Lower lobe of right lung (tissue), 2 donors: ENCODE results near the gene PCBP3. TPM values are rescaled to one million over a fixed set of nuclear protein-coding genes. Genes with fewer than 3 reads are reported as not detected.
"Not testable (repeated sequence)": the region's sequence is repeated elsewhere in the genome, so short reads cannot be mapped to it uniquely, and the experiment has no call there.

Experiments used
- ATAC-seq, 2 donors: fragments of 200-7000 bp; cut with Tn5 transposase; one replicate each; pipeline ENCODE4 v1.9.1; 2020 to 2022; ENCODE audit warnings: mild to moderate bottlenecking in 2 of 2, moderate library complexity in 2 of 2
- DNase-seq: peaks from one replicate; pipeline ENCODE4 v3.0.0-alpha.2; 2020
- H3K27ac ChIP-seq: fragments of 200-600 bp; one replicate; pipeline ENCODE4 v1.8.0; 2022
- H3K27me3 ChIP-seq: fragments of 200-600 bp; one replicate; pipeline ENCODE4 v1.8.0; 2022; ENCODE audit warnings: low read depth
- H3K36me3 ChIP-seq: fragments of 200-600 bp; one replicate; pipeline ENCODE4 v1.8.0; 2022; ENCODE audit warnings: mild to moderate bottlenecking
- H3K4me1 ChIP-seq: fragments of 200-600 bp; one replicate; pipeline ENCODE4 v1.8.0; 2022
- H3K4me3 ChIP-seq: fragments of 200-600 bp; one replicate; pipeline ENCODE4 v1.8.0; 2022; ENCODE audit warnings: mild to moderate bottlenecking
- H3K9me3 ChIP-seq: fragments of 200-600 bp; one replicate; pipeline ENCODE4 v1.8.0; 2022
- intact Hi-C: fragments of 100-400 bp; cut with DNase I; formaldehyde crosslinking; loops from one replicate; pipeline ENCODE4 v1.11.0; 2022
- total RNA-seq: library from RNA; stranded (reverse); fragmentation: NEBNext Ultra II Directional; extraction: Animal tissue kit (Norgen Biotek cat#: 25700); gene quantifications from one replicate; pipeline ENCODE4 v1.2.1, GENCODE V29; 2021
- TF ChIP-seq, protein P1 (sequence below): fragments of 200-600 bp; IDR thresholded peaks from one replicate; pipeline ENCODE4 v1.8.0; 2022; ENCODE audit warnings: antibody characterized with exemption, mild to moderate bottlenecking
- donor health status: DM: no; HTN: yes; CAD: no; lungs with severe emphysema.

Gene PCBP3
- total RNA-seq, 1 donor from 2014 or later: 4.5 TPM

- ATAC-seq: no peak
- intact Hi-C loops: no loop called here
- no peaks in the 10 kb centered on the region for H3K36me3 ChIP-seq
- no peak for DNase-seq
- H3K4me3 ChIP-seq: no peak overlapping the region
- H3K27me3 ChIP-seq: no peaks in the 10 kb centered on the region
- no peak overlapping the region for H3K27ac ChIP-seq
- H3K9me3 ChIP-seq: no peaks in the 10 kb centered on the region
- no peaks in the 10 kb centered on the region for H3K4me1 ChIP-seq
- TF ChIP-seq, protein P1, sequence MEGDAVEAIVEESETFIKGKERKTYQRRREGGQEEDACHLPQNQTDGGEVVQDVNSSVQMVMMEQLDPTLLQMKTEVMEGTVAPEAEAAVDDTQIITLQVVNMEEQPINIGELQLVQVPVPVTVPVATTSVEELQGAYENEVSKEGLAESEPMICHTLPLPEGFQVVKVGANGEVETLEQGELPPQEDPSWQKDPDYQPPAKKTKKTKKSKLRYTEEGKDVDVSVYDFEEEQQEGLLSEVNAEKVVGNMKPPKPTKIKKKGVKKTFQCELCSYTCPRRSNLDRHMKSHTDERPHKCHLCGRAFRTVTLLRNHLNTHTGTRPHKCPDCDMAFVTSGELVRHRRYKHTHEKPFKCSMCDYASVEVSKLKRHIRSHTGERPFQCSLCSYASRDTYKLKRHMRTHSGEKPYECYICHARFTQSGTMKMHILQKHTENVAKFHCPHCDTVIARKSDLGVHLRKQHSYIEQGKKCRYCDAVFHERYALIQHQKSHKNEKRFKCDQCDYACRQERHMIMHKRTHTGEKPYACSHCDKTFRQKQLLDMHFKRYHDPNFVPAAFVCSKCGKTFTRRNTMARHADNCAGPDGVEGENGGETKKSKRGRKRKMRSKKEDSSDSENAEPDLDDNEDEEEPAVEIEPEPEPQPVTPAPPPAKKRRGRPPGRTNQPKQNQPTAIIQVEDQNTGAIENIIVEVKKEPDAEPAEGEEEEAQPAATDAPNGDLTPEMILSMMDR: no peak
These were observed 21.0 kb upstream of the PCBP3 start for GRCh38 chr21:45622416-45623097.

- TF ChIP-seq, protein P1: no peak
- no peak overlapping the region for H3K27ac ChIP-seq
- no peaks in the 10 kb centered on the region for H3K4me1 ChIP-seq
- no peaks in the 10 kb centered on the region for H3K36me3 ChIP-seq
- ATAC-seq (no peak), DNase-seq (no peak)
- intact Hi-C loops: no loop called here
- H3K4me3 ChIP-seq: no peak overlapping the region
- no peaks in the 10 kb centered on the region for H3K9me3 ChIP-seq
- no peaks in the 10 kb centered on the region for H3K27me3 ChIP-seq
These were observed 20.1 kb upstream of the PCBP3 start for GRCh38 chr21:45623436-45623835.

DNA sequence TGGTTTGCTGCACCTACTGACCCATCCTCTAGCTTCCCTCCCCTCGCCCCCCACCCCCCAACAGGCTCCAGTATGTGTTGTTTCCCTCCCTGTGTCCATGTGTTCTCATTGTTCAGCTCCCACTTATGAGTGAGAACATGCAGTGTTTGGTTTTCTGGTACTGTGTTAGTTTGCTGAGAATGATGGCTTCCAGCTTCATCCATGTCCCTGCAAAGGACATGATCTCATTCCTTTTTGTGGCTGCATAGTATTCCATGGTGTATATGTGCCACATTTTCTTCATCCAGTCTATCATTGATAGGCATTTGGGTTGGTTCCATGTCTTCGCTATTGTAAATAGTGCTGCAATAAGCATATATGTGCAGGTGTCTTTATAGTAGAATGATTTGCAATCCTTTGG is 17.4 kb upstream of the PCBP3 start:
- H3K4me1 ChIP-seq, H3K36me3 ChIP-seq, H3K4me3 ChIP-seq, ATAC-seq, H3K9me3 ChIP-seq, H3K27me3 ChIP-seq, H3K27ac ChIP-seq, intact Hi-C loops, DNase-seq: not testable (repeated sequence)

DNA sequence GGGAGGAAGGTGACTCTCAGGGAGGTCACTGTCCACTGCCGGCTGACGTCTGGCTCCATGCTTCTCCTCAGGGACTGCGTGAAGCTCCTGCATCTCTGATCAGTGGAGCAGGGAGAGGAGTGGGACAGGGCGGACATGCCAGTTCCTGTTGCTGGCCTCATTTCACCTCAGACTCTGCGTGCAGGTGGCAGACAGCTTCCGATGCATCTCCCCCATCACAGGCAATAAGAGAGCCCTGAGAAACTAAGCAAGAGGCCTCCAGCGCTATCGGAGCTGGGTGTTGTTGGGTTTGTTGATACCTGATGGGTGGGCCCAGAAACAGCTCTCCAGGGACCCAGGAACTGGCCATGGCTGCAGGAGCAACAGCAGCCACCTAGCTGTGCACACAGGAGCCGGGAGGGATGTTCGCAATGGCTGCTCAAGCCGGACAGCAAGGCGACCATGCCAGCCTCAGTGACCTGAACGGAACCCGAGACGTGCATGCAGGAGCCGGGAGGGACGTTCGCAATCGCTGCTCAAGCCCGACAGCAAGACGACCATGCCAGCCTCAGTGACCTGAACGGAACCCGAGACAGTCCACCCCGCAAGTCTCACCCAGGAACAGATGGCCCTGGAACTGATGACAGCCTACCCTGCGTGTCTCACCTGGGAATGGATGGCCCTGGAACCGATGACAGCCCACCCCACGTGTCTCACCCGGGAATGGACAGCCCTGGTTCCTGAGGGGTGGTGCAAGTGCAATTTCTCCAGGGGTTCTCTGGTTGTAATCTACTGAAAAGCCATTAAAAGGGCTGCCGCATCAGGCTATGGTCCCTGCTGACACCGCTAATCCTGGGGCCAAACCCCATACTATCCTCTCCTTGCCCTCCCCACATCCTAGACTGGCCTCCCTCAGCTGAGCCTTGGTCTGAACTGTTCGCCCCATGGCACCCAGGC is 14.2 kb upstream of the PCBP3 start:
- ATAC-seq (peak in 1 of 2 donors; percentile 23), DNase-seq (no peak)
- H3K36me3 ChIP-seq: no peaks in the 10 kb centered on the region
- H3K27ac ChIP-seq: no peak overlapping the region
- H3K9me3 ChIP-seq: no peaks in the 10 kb centered on the region
- H3K4me1 ChIP-seq: no peaks in the 10 kb centered on the region
- intact Hi-C loops: no loop called here
- peaks cover 4% of the 10 kb centered on the region for H3K27me3 ChIP-seq
- H3K4me3 ChIP-seq: no peak overlapping the region
- TF ChIP-seq, protein P1: no peak

DNA sequence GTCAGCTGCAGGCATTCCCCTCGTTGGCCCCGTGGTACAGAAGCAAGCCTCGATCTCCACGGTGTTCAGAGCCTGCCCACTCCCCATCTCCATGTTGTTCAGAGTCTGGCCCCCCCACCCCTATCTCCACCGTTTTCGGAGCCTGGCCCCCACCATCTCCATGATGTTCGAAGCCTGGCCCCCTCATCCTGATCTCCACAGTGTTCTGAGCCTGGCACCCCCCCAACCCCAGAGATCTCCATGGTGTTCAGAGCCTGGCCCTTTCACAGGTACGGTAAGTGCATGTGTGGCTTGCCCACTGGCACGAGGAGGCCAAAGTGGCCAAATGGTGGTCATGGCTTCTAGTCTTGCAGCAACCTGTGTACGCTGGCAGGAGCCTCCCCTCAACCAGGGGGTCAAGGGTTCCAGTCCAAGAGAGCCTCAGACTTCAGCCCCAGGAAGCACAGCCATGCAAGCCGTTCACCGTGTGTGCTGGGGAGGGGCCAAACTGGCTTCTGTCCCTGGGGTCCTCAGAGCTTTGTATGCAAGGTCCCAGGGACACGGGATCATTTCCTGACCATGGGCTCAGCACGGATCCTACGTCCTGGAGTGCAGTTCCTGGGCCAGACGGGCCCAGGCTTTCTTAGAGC is 13.3 kb upstream of the PCBP3 start:
- Histone ChIP-seq H3K27ac (no peak overlapping the region), H3K27me3 (peaks cover 4% of the 10 kb centered on the region), H3K4me1 (no peaks in the 10 kb centered on the region), H3K4me3 (no peak overlapping the region), H3K36me3 (no peaks in the 10 kb centered on the region), H3K9me3 (no peaks in the 10 kb centered on the region)
- TF ChIP-seq, protein P1: no peak
- no peak for DNase-seq
- intact Hi-C loops: no loop called here
- peak in 1 of 2 donors; percentile 23 for ATAC-seq
